HCT116 (cell line): ENCODE measurements around the gene POLE3. TPM values are rescaled to one million over a fixed set of nuclear protein-coding genes. Genes with fewer than 3 reads are reported as not detected.

Experiments
- ATAC-seq: fragments of 200-7000 bp; cut with Tn5 transposase; 2 replicates; pipeline ENCODE4 v1.9.1; 2020; ENCODE audit warnings: mild to moderate bottlenecking, moderate library complexity
- BruUV-seq: library from RNA; stranded (reverse); fragments of 400-500 nt; replicated peaks from 2 replicates; lab custom pipeline; 2021; lab: Mats Ljungman, UMichigan
- CTCF ChIA-PET: fragments of 300-600 bp; sonication (Branson Sonifier 250); formaldehyde crosslinking; loops from one replicate; lab custom pipeline; 2021; ENCODE audit warnings: antibody characterized with exemption; lab: Charles Lee
- POLR2A ChIA-PET: fragments of 300-600, 350-600 bp; sonication (Branson Sonifier 250); formaldehyde crosslinking; loops from one replicate; lab custom pipeline; 2021; ENCODE audit warnings: antibody characterized with exemption; lab: Charles Lee
- RAD21 ChIA-PET, 2 experiments: fragments of 300-600 bp; sonication (Branson Sonifier 250); formaldehyde crosslinking; loops; one replicate each; lab custom pipeline; 2023; ENCODE audit warnings: low total read pairs in 2 of 2; ENCODE audit not compliant: uncharacterized antibody in 2 of 2, unreplicated experiment in 2 of 2, low non-redundant PET in 1 of 2; lab: Charles Lee
- DNase-seq: peaks from one replicate; pipeline ENCODE4 v3.0.0-alpha.2; 2010; ENCODE audit warnings: low read depth, low spot score
- H2AFZ ChIP-seq: fragments of 200-600 bp; shearing (Covaris generic), sonication (generic); 2 replicates; pipeline ENCODE4 v1.6.1; 2017; ENCODE audit warnings: low read depth, mixed run types, mixed read lengths, antibody characterized with exemption, low read length; ENCODE audit not compliant: poor library complexity, severe bottlenecking
- H3K27ac ChIP-seq: 2 replicates; pipeline ENCODE4 v1.5.1; 2012; ENCODE audit warnings: low read depth, low read length
- H3K27me3 ChIP-seq: fragments of 200-600 bp; sonication (generic); 2 replicates; pipeline ENCODE4 v1.6.1; 2016; ENCODE audit warnings: mixed run types, low read length, mixed read lengths; ENCODE audit not compliant: insufficient read depth
- H3K36me3 ChIP-seq, 2 experiments: fragments of 200-500 bp in 1 of 2; fragments of 200-600 bp in 1 of 2; sonication (Bioruptor generic) in 1 of 2; sonication (generic) in 1 of 2; 2 replicates each; pipeline versions ENCODE4 v1.5.1 to v1.6.1; 2014 to 2016; ENCODE audit warnings: low read length in 2 of 2, inconsistent platforms in 1 of 2, mixed read lengths in 1 of 2, mixed run types in 1 of 2; ENCODE audit not compliant: insufficient read depth in 2 of 2, control insufficient read depth in 1 of 2
- H3K4me1 ChIP-seq, 2 experiments: fragments of 200-600 bp in 1 of 2; sonication (generic) in 1 of 2; 2 replicates each; pipeline versions ENCODE4 v1.5.1 to v1.6.1; 2012 to 2017; ENCODE audit warnings: low read length in 2 of 2, inconsistent platforms in 1 of 2, mild to moderate bottlenecking in 1 of 2, mixed read lengths in 1 of 2, mixed run types in 1 of 2, moderate library complexity in 1 of 2; ENCODE audit not compliant: insufficient read depth in 2 of 2, control insufficient read depth in 1 of 2
- H3K4me2 ChIP-seq: fragments of 200-600 bp; sonication (generic); 2 replicates; pipeline ENCODE4 v1.6.1; 2017; ENCODE audit warnings: mixed run types, low read length, mixed read lengths
- H3K4me3 ChIP-seq, 2 experiments: fragments of 200-600 bp in 1 of 2; sonication (generic) in 1 of 2; replicated peaks in 1 of 2; 2 replicates each; pipeline ENCODE4 v1.5.1; 2011 to 2016; ENCODE audit warnings: low read length in 2 of 2, control low read depth in 1 of 2, low read depth in 1 of 2, mild to moderate bottlenecking in 1 of 2, mixed read lengths in 1 of 2, mixed run types in 1 of 2
- H3K79me2 ChIP-seq: fragments of 200-600 bp; sonication (generic); 2 replicates; pipeline ENCODE4 v1.6.1; 2017; ENCODE audit warnings: mild to moderate bottlenecking, mixed run types, low read length, moderate library complexity, mixed read lengths; ENCODE audit not compliant: insufficient read depth
- H3K9ac ChIP-seq: fragments of 200-600 bp; sonication (generic); 2 replicates; pipeline ENCODE4 v1.6.1; 2016; ENCODE audit warnings: low read length, mixed read lengths
- H3K9me2 ChIP-seq: fragments of 200-600 bp; sonication (generic), shearing (Covaris generic); 2 replicates; pipeline ENCODE4 v1.6.1; 2017; ENCODE audit warnings: mixed run types, mild to moderate bottlenecking, moderate library complexity; ENCODE audit not compliant: insufficient read depth
- H3K9me3 ChIP-seq, 2 experiments: fragments of 200-500 bp in 1 of 2; fragments of 200-600 bp in 1 of 2; sonication (Bioruptor generic) in 1 of 2; sonication (generic) in 1 of 2; 2 replicates each; pipeline ENCODE4 v1.6.1; 2014 to 2017; ENCODE audit warnings: low read length in 2 of 2, mixed read lengths in 2 of 2, inconsistent platforms in 1 of 2, low read depth in 1 of 2, mild to moderate bottlenecking in 1 of 2, mixed run types in 1 of 2, moderate library complexity in 1 of 2; ENCODE audit not compliant: control insufficient read depth in 1 of 2, insufficient read depth in 1 of 2
- H4K20me1 ChIP-seq: fragments of 200-600 bp; sonication (generic), shearing (Covaris generic); 2 replicates; pipeline ENCODE4 v1.6.1; 2017; ENCODE audit warnings: mixed run types, mild to moderate bottlenecking, moderate library complexity; ENCODE audit not compliant: insufficient read depth
- CBX3 ChIP-seq: IDR thresholded peaks from 2 replicates; pipeline ENCODE4 v1.6.1; 2012; ENCODE audit warnings: low read depth
- EGR1 ChIP-seq: IDR thresholded peaks from 2 replicates; pipeline ENCODE4 v1.6.1; 2012; ENCODE audit warnings: low read depth
- ELF1 ChIP-seq: IDR thresholded peaks from 2 replicates; pipeline ENCODE4 v1.6.1; 2012; ENCODE audit warnings: low read depth, borderline replicate concordance
- EZH2 ChIP-seq: fragments of 200-600 bp; sonication (generic); IDR thresholded peaks from 2 replicates; pipeline ENCODE4 v1.6.1; 2017; ENCODE audit warnings: antibody characterized with exemption, mixed run types
- JUND ChIP-seq: IDR thresholded peaks from 2 replicates; pipeline ENCODE4 v1.6.1; 2012
- POLR2A ChIP-seq: IDR thresholded peaks from 2 replicates; pipeline ENCODE4 v1.7.0; 2011; ENCODE audit warnings: borderline replicate concordance; ENCODE audit not compliant: insufficient read depth, insufficient read length; ENCODE audit errors: extremely low read depth
- POLR2AphosphoS5 ChIP-seq: IDR thresholded peaks from 2 replicates; pipeline ENCODE4 v1.6.1; 2011; ENCODE audit warnings: mild to moderate bottlenecking, low read depth, low read length, moderate library complexity
- SIN3A ChIP-seq: IDR thresholded peaks from 2 replicates; pipeline ENCODE4 v1.6.1; 2012; ENCODE audit warnings: low read depth
- SP1 ChIP-seq: IDR thresholded peaks from 2 replicates; pipeline ENCODE4 v1.6.1; 2012; ENCODE audit warnings: low read depth
- SRF ChIP-seq: IDR thresholded peaks from 2 replicates; pipeline ENCODE4 v1.6.1; 2012; ENCODE audit warnings: low read depth
- ZFX ChIP-seq: fragments of 450-650 bp; IDR thresholded peaks from 2 replicates; pipeline ENCODE4 v1.6.1; 2017
- ZNF274 ChIP-seq: fragments of 200-500 bp; sonication (Bioruptor generic); IDR thresholded peaks from 2 replicates; pipeline ENCODE4 v1.6.1; 2014; ENCODE audit warnings: mild to moderate bottlenecking, low read depth, low read length, inconsistent platforms
- intact Hi-C: fragments of 100-400 bp; cut with micrococcal nuclease; formaldehyde crosslinking; loops from 2 replicates; pipeline ENCODE4 v1.10.0; 2022
- total RNA-seq: library from RNA; stranded (reverse); gene quantifications from one replicate; pipeline ENCODE4 v1.2.1, GENCODE V29; 2021; ENCODE audit not compliant: unreplicated experiment
- TF ChIP-seq, protein P1 (sequence below): IDR thresholded peaks from 2 replicates; pipeline ENCODE4 v1.6.1; 2012
- TF ChIP-seq, protein P2 (sequence below): IDR thresholded peaks from 2 replicates; pipeline ENCODE4 v1.6.1; 2011; ENCODE audit warnings: mild to moderate bottlenecking, low read length, moderate library complexity; ENCODE audit not compliant: insufficient replicate concordance; ENCODE audit errors: extremely low read depth
- TF ChIP-seq, protein P3 (sequence below), 3 experiments: fragments of 200-600 bp in 1 of 3; sonication (generic) in 1 of 3; IDR thresholded peaks in 2 of 3; conservative IDR thresholded peaks in 1 of 3; 2 replicates each; pipeline ENCODE4 v1.5.1; 2012 to 2017; ENCODE audit warnings: low read depth in 2 of 3, low read length in 2 of 3, antibody characterized with exemption in 1 of 3, borderline replicate concordance in 1 of 3, control low read depth in 1 of 3, mild to moderate bottlenecking in 1 of 3, mixed read lengths in 1 of 3, mixed run types in 1 of 3, moderate library complexity in 1 of 3; ENCODE audit not compliant: insufficient read depth in 1 of 3

POLE3 gene
- total RNA-seq, 1 experiment from 2014 or later, result 65.1 TPM

DNA sequence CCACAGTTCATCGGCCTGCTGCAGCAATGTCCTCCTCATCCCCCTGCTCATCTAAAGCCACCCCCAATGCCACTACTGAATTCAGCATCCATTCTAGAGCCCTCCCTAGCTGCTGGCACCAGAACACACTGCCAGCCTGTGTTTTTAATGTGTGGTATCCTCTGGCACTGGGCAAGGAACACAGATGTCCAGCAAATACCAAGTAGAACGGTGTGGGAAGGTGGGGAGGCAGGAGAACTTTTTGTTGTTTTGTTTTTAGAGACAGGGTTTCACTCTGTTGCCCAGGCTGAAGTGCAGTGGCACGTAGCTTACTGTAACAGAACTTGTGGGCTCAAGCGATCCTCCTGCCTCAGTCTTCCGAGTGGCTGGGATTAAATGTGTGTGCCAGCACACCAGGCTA is 38.4 kb downstream of the POLE3 start:
- ATAC-seq (no peak), DNase-seq (no peak)
- intact Hi-C loops, result no loop called here
- Histone ChIP-seq H3K27ac (no peak overlapping the region), H3K27me3 (no peaks in the 10 kb centered on the region), H4K20me1 (no peaks in the 10 kb centered on the region), H3K9me2 (no peaks in the 10 kb centered on the region), H2AFZ (no peak overlapping the region), H3K4me1 (peaks cover 6 to 10% of the 10 kb centered on the region in 2 experiments; a peak in 3 of 4 replicates), H3K4me2 (no peak overlapping the region), H3K79me2 (peaks cover 14% of the 10 kb centered on the region), H3K9ac (no peak overlapping the region), H3K9me3 (no peaks in the 10 kb centered on the region), H3K4me3 (no peak overlapping the region), H3K36me3 (peaks cover 6 to 7% of the 10 kb centered on the region in 2 experiments; a peak in 2 of 4 replicates)
- POLR2A ChIA-PET, result interaction anchor here (0.9 kb wide), 1 partner anchor 10 kb away, joined by 3 read pairs; no protein-coding TSS in a partner anchor
- CTCF ChIA-PET, result no interaction called here
- TF ChIP-seq EGR1, result 0 out of 2 replicates have a peak, but pooled peaks have one; percentile 8
- TF ChIP-seq ZFX, result no peak
- TF ChIP-seq CBX3, result no peak
- no peak for TF ChIP-seq ZNF274
- TF ChIP-seq, protein P1, sequence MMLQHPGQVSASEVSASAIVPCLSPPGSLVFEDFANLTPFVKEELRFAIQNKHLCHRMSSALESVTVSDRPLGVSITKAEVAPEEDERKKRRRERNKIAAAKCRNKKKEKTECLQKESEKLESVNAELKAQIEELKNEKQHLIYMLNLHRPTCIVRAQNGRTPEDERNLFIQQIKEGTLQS, result no peak
- TF ChIP-seq, protein P2, sequence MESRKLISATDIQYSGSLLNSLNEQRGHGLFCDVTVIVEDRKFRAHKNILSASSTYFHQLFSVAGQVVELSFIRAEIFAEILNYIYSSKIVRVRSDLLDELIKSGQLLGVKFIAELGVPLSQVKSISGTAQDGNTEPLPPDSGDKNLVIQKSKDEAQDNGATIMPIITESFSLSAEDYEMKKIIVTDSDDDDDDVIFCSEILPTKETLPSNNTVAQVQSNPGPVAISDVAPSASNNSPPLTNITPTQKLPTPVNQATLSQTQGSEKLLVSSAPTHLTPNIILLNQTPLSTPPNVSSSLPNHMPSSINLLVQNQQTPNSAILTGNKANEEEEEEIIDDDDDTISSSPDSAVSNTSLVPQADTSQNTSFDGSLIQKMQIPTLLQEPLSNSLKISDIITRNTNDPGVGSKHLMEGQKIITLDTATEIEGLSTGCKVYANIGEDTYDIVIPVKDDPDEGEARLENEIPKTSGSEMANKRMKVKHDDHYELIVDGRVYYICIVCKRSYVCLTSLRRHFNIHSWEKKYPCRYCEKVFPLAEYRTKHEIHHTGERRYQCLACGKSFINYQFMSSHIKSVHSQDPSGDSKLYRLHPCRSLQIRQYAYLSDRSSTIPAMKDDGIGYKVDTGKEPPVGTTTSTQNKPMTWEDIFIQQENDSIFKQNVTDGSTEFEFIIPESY, result no peak
- TF ChIP-seq JUND, result no peak
- TSS peak; percentile 5 for BruUV-seq
- RAD21 ChIA-PET, result no interaction called here

DNA sequence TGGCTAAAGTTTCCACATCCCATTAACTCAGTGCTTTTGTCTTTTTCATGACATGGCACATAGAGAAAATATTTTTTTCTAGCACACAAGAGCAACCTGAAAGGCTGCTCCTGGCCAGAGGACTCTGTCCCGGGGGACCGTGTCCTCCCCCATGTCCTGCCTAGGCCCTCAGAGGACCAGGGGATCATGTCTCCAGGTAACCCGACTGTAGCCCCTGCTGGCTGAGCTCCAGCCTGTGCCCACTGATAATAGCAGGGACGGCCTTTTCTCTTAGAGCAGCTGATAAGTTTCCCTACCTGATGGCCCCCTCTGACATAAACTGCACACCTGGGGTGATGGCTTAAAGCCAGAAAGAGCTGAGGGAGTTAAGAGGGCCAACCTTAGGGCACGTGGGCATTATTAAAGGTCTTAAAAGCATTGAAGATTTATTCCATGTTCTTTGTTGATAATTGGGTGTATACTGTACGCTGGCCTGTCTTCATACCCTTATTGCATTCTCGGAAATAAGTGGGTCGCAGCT is 39.6 kb downstream of the POLE3 start:
- H3K27me3 ChIP-seq, result no peaks in the 10 kb centered on the region
- peaks cover 6 to 9% of the 10 kb centered on the region in 2 experiments; a peak in 3 of 4 replicates for H3K4me1 ChIP-seq
- H2AFZ ChIP-seq, result no peak overlapping the region
- no peak overlapping the region for H3K4me3 ChIP-seq
- peaks cover 6 to 7% of the 10 kb centered on the region in 2 experiments; a peak in 2 of 4 replicates for H3K36me3 ChIP-seq
- RAD21 ChIA-PET, result no interaction called here
- no peaks in the 10 kb centered on the region for H4K20me1 ChIP-seq
- no peaks in the 10 kb centered on the region for H3K9me3 ChIP-seq
- no TSS peak for BruUV-seq
- intact Hi-C loops, result no loop called here
- no peak overlapping the region for H3K9ac ChIP-seq
- DNase-seq (no peak), ATAC-seq (no peak)
- no peaks in the 10 kb centered on the region for H3K9me2 ChIP-seq
- CTCF ChIA-PET, result no interaction called here
- H3K79me2 ChIP-seq, result peaks cover 10% of the 10 kb centered on the region
- H3K27ac ChIP-seq, result no peak overlapping the region
- H3K4me2 ChIP-seq, result no peak overlapping the region
- POLR2A ChIA-PET, result no interaction called here
- TF ChIP-seq, protein P1, result no peak
- no peak for TF ChIP-seq ZNF274
- no peak for TF ChIP-seq SP1
- no peak for TF ChIP-seq CBX3
- TF ChIP-seq JUND, result no peak
- TF ChIP-seq ELF1, result no peak
- no peak for TF ChIP-seq POLR2AphosphoS5
- TF ChIP-seq SIN3A, result no peak
- no peak for TF ChIP-seq EZH2
- TF ChIP-seq POLR2A, result no peak
- TF ChIP-seq, protein P3, sequence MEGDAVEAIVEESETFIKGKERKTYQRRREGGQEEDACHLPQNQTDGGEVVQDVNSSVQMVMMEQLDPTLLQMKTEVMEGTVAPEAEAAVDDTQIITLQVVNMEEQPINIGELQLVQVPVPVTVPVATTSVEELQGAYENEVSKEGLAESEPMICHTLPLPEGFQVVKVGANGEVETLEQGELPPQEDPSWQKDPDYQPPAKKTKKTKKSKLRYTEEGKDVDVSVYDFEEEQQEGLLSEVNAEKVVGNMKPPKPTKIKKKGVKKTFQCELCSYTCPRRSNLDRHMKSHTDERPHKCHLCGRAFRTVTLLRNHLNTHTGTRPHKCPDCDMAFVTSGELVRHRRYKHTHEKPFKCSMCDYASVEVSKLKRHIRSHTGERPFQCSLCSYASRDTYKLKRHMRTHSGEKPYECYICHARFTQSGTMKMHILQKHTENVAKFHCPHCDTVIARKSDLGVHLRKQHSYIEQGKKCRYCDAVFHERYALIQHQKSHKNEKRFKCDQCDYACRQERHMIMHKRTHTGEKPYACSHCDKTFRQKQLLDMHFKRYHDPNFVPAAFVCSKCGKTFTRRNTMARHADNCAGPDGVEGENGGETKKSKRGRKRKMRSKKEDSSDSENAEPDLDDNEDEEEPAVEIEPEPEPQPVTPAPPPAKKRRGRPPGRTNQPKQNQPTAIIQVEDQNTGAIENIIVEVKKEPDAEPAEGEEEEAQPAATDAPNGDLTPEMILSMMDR (IDR thresholded peaks at IDR 0.05 in 2 of 3, conservative IDR thresholded peaks at IDR 0.05 in 1 of 3; ENCODE audit: borderline replicate concordance in 1 of 3, insufficient read depth in 1 of 3, low read depth in 2 of 3, low read length in 2 of 3), result no peak
- TF ChIP-seq SRF, result no peak
- no peak for TF ChIP-seq EGR1
